Hepatocyte (in vitro differentiated cells): Measurements from ENCODE around the gene PAQR3. TPM values are rescaled to one million over a fixed set of nuclear protein-coding genes. Genes with fewer than 3 reads are reported as not detected.

Source experiments
- DNase-seq: peaks from one replicate; pipeline ENCODE4 v3.0.0-alpha.2; 2016; ENCODE audit warnings: low spot score
- H2AFZ ChIP-seq: fragments of 200-600 bp; sonication (generic); 2 replicates; pipeline ENCODE4 v1.6.0; 2016; ENCODE audit warnings: antibody characterized with exemption, mild to moderate bottlenecking
- H3K27ac ChIP-seq: fragments of 200-600 bp; sonication (generic); 2 replicates; pipeline ENCODE4 v1.5.1; 2016; ENCODE audit warnings: mild to moderate bottlenecking
- H3K27me3 ChIP-seq: fragments of 200-600 bp; sonication (generic); 2 replicates; pipeline ENCODE4 v1.6.1; 2016
- H3K36me3 ChIP-seq: fragments of 200-600 bp; sonication (generic); replicated peaks from 2 replicates; pipeline ENCODE4 v1.5.1; 2016; ENCODE audit warnings: low read depth; ENCODE audit not compliant: insufficient read depth
- H3K4me1 ChIP-seq: fragments of 200-600 bp; sonication (generic); 2 replicates; pipeline ENCODE4 v1.5.1; 2016; ENCODE audit warnings: mild to moderate bottlenecking, moderate library complexity; ENCODE audit not compliant: insufficient read depth
- H3K4me2 ChIP-seq: fragments of 200-600 bp; sonication (generic); 2 replicates; pipeline ENCODE4 v1.6.0; 2016
- H3K4me3 ChIP-seq: fragments of 200-600 bp; sonication (generic); 2 replicates; pipeline ENCODE4 v1.5.1; 2016; ENCODE audit warnings: mild to moderate bottlenecking
- H3K79me2 ChIP-seq: fragments of 200-600 bp; sonication (generic); 2 replicates; pipeline ENCODE4 v1.6.0; 2017; ENCODE audit warnings: mild to moderate bottlenecking
- H3K9me2 ChIP-seq: fragments of 200-600 bp; sonication (generic); replicated peaks from 2 replicates; pipeline ENCODE4 v1.6.0; 2017; ENCODE audit warnings: mild to moderate bottlenecking; ENCODE audit not compliant: insufficient read depth
- H3K9me3 ChIP-seq: fragments of 200-600 bp; sonication (generic); 2 replicates; pipeline ENCODE4 v1.5.1; 2016; ENCODE audit warnings: low read depth, mild to moderate bottlenecking
- H4K20me1 ChIP-seq: fragments of 200-600 bp; sonication (generic); 2 replicates; pipeline ENCODE4 v1.6.0; 2016; ENCODE audit warnings: mild to moderate bottlenecking; ENCODE audit not compliant: insufficient read depth, poor library complexity, severe bottlenecking
- EZH2 ChIP-seq: fragments of 200-600 bp; sonication (generic); IDR thresholded peaks from 2 replicates; pipeline ENCODE4 v1.6.1; 2016; ENCODE audit warnings: antibody characterized with exemption, mild to moderate bottlenecking, borderline replicate concordance
- EZH2phosphoT487 ChIP-seq: fragments of 200-600 bp; sonication (generic); IDR thresholded peaks from one replicate; pipeline ENCODE4 v1.6.1; 2018; ENCODE audit warnings: antibody characterized with exemption, mild to moderate bottlenecking, low read depth, moderate library complexity; ENCODE audit not compliant: unreplicated experiment, severe bottlenecking
- WGBS: methylation state at CpG from one replicate; pipeline ENCODE4 v1.1.6; 2016; ENCODE audit warnings: low lambda C conversion rate; ENCODE audit errors: missing lambda C conversion rate; 5-methylcytosine and 5-hydroxymethylcytosine counted together
- polyA plus RNA-seq: library from polyadenylated mRNA; unstranded; fragments of >200 nt; fragmentation: Nextera tagmentation; extraction: Ambion mirVana; gene quantifications from 2 replicates; pipeline ENCODE4 v1.2.1, GENCODE V29; 2016
- total RNA-seq: library from RNA; depleted of rRNA; stranded (reverse); fragments of >200 nt; gene quantifications from 2 replicates; pipeline ENCODE4 v1.2.3, GENCODE V29; 2014
- TF ChIP-seq, protein P1 (sequence below): fragments of 200-600 bp; sonication (generic); IDR thresholded peaks from 2 replicates; pipeline ENCODE4 v1.5.1; 2016; ENCODE audit warnings: antibody characterized with exemption, mild to moderate bottlenecking; ENCODE audit not compliant: poor library complexity

The PAQR3 gene, protein sequence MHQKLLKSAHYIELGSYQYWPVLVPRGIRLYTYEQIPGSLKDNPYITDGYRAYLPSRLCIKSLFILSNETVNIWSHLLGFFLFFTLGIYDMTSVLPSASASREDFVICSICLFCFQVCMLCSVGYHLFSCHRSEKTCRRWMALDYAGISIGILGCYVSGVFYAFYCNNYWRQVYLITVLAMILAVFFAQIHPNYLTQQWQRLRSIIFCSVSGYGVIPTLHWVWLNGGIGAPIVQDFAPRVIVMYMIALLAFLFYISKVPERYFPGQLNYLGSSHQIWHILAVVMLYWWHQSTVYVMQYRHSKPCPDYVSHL
- total RNA-seq (15.5 and 17.5 TPM in 2 replicates), polyA plus RNA-seq (6.1 and 10.2 TPM in 2 replicates)

DNA sequence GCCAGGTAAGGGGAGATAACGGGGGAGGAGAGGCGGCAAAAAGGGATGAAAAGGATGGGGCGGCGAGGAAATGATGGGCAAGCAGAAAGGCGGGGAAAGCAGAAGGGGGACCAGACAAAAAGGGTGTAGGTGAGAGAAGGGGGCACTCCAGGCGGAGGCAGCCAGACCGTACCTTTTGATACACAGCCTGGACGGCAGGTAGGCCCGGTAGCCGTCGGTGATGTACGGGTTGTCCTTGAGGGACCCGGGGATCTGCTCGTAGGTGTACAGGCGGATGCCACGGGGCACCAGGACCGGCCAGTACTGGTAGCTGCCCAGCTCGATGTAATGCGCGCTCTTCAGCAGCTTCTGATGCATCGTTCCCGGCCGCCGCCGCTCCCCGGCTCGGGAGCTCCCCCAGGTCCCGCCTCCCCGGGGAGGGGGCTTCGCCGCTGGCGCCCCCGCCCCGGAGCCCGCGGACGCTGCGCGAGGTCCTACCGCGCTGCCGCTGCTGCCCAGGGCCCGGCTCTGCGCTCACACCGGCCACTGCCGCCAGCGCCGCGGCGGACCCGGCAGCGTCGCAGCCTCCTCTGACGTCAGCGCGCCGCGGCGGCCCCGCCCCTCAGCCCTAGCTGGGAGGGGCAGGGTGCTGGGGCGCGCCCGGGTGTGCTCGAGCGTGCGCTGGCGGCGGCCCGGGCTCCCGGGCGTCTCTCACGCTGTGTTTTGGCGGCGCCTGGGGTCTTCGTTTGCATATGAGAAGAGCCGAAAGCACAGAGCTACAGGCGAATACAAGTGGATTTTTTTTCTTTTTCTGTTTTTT, at the start of gene PAQR3:
Gene PAQR3, minus strand, starts transcription at position 571 of the 799 bp plus-strand sequence. Its CDS starts 214 bp downstream, at position 357.
- Histone ChIP-seq H3K4me1 (peaks cover 9% of the 10 kb centered on the region), H3K9me3 (no peaks in the 10 kb centered on the region), H3K9me2 (no peaks in the 10 kb centered on the region), H4K20me1 (no peaks in the 10 kb centered on the region), H3K4me3 (peak within 1 kb of the TSS; percentile 22), H3K4me2 (peak within 1 kb of the TSS; percentile 91), H2AFZ (peak within 1 kb of the TSS; percentile 82), H3K36me3 (no peaks in the 10 kb centered on the region), H3K27ac (peak within 1 kb of the TSS; percentile 53), H3K27me3 (no peaks in the 10 kb centered on the region), H3K79me2 (no peaks in the 10 kb centered on the region)
- no peak for TF ChIP-seq EZH2
- no peak for TF ChIP-seq EZH2phosphoT487
- TF ChIP-seq, protein P1, sequence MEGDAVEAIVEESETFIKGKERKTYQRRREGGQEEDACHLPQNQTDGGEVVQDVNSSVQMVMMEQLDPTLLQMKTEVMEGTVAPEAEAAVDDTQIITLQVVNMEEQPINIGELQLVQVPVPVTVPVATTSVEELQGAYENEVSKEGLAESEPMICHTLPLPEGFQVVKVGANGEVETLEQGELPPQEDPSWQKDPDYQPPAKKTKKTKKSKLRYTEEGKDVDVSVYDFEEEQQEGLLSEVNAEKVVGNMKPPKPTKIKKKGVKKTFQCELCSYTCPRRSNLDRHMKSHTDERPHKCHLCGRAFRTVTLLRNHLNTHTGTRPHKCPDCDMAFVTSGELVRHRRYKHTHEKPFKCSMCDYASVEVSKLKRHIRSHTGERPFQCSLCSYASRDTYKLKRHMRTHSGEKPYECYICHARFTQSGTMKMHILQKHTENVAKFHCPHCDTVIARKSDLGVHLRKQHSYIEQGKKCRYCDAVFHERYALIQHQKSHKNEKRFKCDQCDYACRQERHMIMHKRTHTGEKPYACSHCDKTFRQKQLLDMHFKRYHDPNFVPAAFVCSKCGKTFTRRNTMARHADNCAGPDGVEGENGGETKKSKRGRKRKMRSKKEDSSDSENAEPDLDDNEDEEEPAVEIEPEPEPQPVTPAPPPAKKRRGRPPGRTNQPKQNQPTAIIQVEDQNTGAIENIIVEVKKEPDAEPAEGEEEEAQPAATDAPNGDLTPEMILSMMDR = no peak
- peak; percentile 95 for DNase-seq
- 1% methylated on average over 49 of the region's 77 CpGs for WGBS

DNA sequence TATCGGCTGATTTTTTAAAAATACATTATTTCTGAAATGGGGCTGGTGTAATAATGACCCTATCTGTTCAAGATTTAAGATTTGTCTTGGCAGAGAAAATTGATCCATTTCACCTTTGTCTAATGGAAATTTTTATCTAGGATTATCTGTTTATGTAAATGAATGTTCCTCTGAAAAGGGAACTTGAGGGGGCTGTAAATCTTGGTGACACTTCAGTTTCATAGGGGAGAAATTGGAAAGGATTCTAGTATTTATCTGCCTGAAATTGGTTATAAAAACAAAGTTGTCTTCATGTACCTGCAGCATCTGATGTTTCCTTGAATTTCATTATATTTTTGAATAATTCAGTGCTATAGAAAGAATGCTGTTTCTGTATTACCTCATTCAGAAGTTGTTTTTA, 48.4 kb upstream of the PAQR3 start:
- Histone ChIP-seq H3K79me2 (no peaks in the 10 kb centered on the region), H2AFZ (no peak overlapping the region), H3K27me3 (no peaks in the 10 kb centered on the region), H3K4me1 (no peaks in the 10 kb centered on the region), H4K20me1 (no peaks in the 10 kb centered on the region), H3K9me2 (no peaks in the 10 kb centered on the region), H3K36me3 (no peaks in the 10 kb centered on the region), H3K27ac (no peak overlapping the region), H3K4me2 (no peak overlapping the region), H3K9me3 (no peaks in the 10 kb centered on the region), H3K4me3 (no peak overlapping the region)
- WGBS = 84% methylated on average over 1 of the region's 1 CpG
- DNase-seq = no peak
- TF ChIP-seq, protein P1 = no peak
- TF ChIP-seq EZH2 = no peak

DNA sequence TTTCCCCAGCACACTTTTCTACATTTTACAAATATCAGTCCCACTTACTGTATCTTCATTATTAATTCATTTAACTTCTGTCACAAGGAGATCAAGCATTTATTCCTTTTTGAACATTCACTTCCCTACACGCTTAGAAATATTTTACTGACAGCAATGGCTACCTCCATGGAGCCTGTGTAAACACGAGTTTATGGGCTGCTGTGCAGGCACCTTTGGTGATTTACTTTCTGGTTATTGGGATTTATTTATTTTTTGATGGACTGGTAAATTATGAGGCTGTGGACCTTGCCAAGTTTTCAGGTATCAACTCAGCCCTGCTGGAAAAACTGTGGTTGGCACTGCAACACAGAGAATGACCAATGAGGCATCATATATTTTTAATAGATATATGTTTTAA, 45.4 kb upstream of the PAQR3 start:
- Histone ChIP-seq H3K27me3 (no peaks in the 10 kb centered on the region), H3K27ac (no peak overlapping the region), H4K20me1 (no peaks in the 10 kb centered on the region), H3K9me2 (no peaks in the 10 kb centered on the region), H3K4me2 (no peak overlapping the region), H2AFZ (no peak overlapping the region), H3K36me3 (no peaks in the 10 kb centered on the region), H3K9me3 (no peaks in the 10 kb centered on the region), H3K79me2 (no peaks in the 10 kb centered on the region), H3K4me3 (no peak overlapping the region), H3K4me1 (no peaks in the 10 kb centered on the region)
- 67% methylated on average over 2 of the region's 2 CpGs for WGBS
- TF ChIP-seq EZH2phosphoT487 = no peak
- no peak for TF ChIP-seq EZH2
- TF ChIP-seq, protein P1 = no peak
- DNase-seq = no peak
